ENCODE data around the gene CHD2.
"Not testable (repeated sequence)": the region's sequence is repeated elsewhere in the genome, so short reads cannot be mapped to it uniquely, and the experiment has no call there.

Gene CHD2

DNA sequence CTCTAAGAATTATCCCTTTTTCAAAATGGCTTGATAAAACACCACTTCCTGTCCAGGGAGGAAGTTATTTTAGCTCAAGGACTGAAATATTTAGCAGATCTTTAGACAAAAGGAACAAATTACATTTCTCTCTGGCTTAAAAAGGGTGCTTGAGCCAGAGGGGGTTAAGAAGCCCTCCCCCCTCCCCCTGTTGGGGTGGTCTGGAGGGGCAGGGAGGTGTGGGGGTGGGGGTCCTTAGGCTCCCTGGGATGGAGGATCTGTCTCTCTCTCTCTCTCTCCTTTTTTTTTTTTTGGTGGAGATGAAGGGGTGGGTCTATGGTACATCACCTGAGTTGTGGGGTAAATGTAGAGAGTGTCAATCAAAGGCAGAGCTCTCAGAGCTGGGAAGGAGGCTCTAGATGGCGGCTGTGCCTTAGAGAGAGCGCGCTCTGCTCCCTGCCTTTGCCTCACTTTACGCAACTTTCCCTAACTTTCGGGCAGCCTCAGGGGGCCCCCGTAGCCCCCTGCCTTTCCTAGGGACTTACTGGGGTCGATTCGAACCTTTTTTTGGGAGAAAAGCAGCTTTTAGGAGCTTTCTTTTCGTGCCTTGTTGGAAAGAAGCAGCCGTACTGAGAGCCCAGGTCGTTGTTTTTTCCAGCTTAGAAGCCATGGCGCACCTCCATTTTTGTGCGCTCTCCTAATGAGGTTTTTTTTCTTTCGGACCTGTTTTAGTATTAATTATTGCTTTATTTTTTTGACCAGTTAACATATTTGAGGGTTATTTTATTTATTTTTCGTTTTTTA, at the start of gene CHD2:
CHD2 (plus strand) TSS at position 377 of the 783 bp plus-strand sequence. CDS start 914 bp downstream, outside the sequence.
- peak; percentile 28 to 50 for DNase-seq (ENCODE audit: low read depth in 2 of 2)

DNA sequence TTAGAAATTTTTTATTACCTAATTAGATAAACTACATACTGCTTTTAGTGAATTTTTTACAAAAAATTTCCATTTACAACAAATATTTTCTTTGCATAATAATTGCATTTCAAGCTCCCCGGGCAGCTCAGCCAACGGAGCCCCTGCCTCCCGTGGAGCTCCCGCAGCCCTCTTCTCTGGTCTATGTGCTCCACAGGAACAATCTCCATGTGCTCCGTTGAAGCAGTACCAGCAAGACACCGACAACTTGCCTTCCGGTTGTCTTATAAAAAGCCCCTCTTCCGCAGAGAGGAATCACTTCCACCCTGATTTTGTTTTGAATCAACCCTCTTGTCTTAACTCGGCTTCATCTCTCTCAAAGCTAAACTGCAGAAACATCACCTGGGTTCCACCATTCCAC, 46.9 kb upstream of the CHD2 start:
- DNase-seq (ENCODE audit: low read depth in 2 of 2): no peak

DNA sequence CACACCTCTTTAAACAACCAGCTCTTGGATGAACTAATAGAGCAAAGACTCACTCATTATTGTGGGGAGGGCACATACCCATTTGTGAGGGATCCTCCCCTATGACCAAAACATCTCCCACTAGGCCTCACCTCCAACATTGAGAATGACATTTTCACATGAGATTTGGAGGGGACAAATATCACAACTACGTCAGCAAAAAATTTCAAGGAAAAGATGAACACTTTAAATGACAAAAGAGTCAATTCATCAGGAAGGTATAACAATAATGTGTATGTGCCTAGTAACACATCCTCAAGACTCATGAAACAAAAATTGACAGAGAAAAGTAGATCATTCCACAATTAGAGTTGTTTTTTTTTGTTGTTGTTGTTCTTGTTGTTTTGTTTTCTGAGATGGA, 38.4 kb upstream of the CHD2 start:
- no peak for DNase-seq (ENCODE audit: low read depth in 2 of 2)

DNA sequence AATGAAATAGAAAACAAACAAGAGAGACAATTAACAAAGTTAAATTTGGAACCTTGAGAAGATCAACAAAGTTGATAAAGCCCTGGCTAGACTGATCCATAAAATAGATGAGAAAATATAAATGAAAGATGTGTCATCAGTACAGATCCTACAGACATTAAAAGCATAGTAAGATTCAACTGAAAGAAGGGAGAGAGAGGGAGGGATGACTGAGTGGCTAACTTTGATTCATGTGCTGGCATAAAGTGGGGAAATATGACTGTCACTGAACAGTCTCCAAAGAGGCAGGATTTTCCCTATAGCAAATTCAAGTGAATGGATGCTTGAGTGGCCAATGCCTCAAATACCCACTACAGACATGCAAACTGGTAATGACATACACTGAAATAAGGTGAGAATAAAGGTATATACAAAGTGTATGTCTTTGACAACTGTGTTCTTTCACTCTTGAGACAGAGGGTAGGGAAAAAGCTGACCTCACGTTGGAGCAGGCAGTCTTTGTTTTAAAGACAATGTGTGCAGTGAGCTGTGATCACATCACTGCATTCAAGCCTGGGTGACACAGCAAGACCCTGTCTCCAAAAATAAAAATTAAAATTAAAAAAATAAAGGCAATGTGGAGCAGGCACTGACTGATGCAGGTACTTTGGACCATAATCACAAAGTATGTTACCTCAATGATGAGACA, 35.9 kb upstream of the CHD2 start:
- DNase-seq (ENCODE audit: low read depth in 2 of 2): no peak

DNA sequence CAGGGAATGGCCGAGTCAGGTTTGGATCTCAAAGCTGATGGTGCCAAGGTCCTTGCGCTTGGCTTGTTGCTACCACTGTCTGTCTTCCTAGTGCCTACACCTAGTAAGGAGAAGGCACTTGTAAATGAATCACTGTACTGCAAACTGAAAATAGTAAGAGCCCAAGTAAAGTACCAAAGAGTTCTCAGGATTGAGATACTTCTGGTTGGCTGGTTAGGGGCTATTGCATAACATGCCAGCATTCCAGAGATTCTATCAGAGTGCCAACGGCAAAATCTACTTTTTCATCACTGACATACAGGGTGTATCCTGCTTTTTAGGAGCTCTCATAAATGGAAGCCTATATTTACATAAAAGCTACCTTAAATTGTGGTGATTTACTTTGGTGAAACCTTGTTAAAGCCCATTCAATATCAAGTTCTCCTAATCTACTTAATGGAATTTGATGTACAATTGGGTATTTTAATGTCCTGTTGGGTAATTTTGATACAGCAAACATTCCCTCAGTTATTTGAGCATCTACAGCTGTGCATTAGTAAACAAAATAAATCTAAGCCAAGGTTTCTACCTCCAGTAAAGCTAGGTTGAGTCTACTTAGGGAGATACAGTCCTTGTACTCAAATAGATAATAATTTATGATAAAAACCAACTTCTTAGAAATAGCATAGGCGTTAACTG, 30.7 kb upstream of the CHD2 start:
- DNase-seq (ENCODE audit: low read depth in 2 of 2): no peak

DNA sequence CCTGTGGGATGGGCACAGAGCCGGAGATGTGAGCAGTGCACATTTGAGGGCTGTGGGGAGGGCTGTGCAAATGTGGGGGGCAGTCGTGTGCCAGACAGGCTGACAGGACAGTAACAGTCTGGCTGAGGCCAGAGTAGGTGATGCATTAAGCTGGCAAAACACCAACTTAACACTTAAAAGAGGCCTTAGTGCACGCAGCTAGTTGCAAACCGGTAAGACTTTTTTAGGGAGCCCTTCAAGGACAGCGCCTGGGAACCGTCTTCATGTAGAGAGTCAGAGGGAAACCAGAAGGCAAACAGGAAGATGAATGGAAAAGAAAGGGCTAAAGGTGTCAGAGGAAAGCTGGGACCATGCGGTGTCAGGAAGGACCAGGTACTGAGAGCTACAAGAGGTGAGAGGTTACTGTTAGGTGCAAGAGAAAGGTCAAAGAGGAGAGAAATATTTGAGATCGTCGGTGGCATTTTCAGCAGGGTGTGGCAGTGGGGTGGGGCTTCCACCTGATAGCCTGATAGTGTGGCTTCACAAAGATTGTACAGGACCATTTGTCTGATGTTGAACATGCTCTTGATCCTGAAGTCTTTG, 30.0 kb upstream of the CHD2 start:
- no peak for DNase-seq (ENCODE audit: low read depth in 2 of 2)

DNA sequence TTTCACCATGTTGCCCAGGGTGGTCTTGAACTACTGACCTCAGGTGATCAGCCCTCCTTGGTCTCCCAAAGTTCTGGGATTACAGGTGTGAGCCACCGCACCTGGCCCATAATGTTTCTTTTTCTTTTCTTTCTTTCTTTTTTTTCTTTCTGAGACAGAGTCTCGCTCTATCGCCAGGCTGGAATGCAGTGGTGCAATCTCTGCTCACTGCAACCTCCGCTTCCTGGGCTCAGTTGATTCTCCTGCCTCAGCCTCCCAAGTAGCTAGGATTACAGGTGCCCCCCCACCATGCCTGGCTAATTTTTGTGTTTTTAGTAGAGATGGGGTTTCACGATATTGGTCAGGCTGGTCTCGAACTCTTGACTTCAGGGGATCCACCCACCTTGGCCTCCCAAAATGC, 27.2 kb upstream of the CHD2 start:
- DNase-seq (ENCODE audit: low read depth in 2 of 2): not testable (repeated sequence)

DNA sequence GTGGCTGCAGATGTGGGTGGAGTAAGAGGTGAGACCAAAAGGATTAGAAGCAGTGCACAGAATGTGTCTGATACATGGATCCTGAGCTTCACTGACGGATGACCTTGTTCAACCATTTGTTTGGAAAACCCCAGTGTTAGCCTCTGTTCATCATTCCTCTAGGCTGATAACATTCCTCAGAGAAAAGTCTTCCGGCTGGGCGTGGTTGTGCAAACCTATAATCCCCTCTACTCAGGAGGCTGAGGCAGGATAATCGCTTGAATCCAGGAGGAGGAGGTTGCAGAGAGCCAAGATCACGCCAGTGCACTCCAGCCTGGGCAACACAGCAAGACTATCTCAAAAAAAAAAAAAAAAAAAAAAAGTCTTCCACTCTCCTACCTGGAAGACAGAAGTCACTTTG, 23.1 kb upstream of the CHD2 start:
- DNase-seq (ENCODE audit: low read depth in 2 of 2): no peak

DNA sequence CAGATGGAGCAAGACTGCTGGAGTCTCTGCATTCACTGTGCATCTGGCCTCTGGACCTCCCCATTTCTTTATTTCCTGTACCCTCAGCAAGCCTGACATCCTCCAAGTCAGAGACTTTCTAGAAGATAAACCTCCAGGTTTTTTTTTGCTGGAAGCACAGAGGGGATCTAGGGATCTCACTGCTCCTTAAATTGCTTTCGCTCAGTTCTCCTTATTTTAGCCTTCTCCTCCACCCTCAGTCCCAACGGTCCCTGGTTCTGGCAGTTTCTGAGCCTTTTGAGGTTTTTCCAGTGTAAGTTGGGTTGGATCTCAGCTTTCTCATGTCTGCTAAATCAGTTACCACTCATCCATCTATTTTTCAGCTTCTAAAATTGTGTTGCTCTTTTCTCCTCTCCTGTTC, 22.7 kb upstream of the CHD2 start:
- no peak for DNase-seq (ENCODE audit: low read depth in 2 of 2)

DNA sequence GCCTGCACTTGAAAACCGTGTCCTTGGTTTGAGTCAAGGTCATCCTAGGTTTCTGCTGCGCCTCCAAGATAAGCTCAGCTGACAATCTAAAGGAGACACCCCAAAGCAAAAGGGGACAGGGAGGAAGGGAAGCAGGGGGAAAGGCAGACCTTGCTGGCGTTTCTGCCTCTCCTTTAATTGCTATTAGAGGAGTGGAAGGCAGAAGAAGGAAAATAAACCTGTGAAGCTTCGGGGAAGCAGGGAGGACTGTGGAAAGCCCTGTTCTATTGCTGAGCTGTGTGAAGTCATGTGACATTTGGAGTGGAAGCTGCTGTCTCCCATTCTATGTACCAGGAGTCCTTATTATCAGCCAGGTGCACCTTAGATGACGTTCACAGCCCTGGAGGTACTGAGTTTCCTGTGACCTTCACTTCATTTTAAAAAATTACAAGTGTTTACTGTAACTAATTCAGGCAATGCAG, 21.5 kb upstream of the CHD2 start:
- no peak for DNase-seq (ENCODE audit: low read depth in 2 of 2)

DNA sequence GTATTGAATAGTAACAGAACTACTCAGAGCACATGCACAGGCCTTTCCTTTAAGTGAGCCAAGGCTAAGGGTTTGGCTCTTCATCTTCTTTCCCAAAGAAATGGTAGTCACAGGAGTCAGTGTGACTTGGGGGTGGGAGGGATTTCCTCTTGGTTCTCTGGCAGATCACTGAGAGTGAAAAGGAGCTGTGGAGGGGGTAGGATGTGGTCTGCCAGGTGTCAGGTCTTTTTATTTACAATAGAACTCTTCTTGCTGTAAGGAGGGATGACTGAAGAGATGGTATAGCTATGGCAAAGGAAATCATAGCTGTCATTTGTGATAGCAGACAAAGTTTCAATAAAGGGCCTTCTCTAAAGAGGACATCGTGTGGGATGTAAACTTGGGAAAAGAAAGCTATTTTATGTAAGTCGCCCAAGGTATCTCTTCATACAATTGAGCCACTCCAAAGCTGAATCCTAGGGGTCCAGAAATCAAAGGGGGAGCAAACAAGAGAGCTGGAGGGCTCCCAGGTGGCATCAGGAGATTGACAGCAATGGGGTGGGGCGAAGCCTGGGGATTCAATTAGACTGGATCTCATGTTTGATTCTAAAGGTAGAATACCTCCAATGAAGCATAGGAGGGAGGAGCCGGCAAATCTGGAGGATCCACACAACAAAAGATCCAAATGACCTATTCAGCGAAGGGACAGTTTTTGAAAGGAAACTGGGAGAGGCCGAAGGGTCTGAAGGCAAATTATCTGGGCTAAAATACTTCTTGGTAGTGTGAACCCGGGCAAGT, 20.0 kb upstream of the CHD2 start:
- no peak for DNase-seq (ENCODE audit: low read depth in 2 of 2)

DNA sequence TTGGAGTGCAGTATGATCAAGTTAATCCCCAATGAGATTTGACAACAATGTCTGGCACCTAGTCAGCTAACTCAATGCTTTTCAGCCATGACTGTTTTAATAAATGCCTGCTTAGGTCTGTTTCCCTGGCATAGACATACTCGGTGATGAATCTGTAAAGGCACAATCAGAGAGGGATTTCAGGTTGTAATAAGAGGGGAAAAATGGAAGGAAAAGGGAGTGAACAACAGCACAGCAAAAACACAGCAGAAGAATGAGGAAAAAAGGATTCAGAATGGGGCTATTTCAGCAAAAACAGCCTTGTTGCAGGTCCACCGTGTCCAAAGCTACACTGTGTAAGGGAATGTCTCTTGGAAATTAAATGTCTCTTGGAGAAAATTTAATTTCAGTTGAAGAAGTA, 19.3 kb upstream of the CHD2 start:
- no peak for DNase-seq (ENCODE audit: low read depth in 2 of 2)

DNA sequence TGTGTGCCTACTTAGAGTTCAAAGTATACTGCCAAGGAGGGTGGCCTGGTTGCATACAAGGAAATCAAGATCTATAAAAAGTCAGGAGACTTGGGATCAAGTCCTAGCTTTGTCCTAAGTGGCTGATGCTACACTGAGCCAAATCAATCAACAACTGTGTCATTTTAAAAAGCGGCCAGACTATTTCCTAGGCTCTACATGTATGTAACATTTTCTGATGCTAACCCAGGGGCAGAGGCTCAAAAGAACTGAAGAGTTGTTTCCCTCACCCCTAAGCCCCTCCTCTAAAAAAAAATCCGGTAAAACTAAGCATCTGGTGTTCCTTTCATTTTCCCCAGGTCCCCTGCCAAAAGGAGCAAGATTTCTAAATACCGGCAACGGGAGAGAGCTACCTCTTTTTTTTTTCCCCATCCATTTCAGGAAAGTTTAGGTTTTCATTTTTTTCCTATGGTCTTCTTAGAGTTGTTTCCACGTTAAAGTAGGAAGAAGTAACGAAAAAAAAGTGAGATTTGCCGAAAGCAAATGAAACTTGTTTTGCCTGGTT, 18.8 kb upstream of the CHD2 start:
- no peak for DNase-seq (ENCODE audit: low read depth in 2 of 2)

DNA sequence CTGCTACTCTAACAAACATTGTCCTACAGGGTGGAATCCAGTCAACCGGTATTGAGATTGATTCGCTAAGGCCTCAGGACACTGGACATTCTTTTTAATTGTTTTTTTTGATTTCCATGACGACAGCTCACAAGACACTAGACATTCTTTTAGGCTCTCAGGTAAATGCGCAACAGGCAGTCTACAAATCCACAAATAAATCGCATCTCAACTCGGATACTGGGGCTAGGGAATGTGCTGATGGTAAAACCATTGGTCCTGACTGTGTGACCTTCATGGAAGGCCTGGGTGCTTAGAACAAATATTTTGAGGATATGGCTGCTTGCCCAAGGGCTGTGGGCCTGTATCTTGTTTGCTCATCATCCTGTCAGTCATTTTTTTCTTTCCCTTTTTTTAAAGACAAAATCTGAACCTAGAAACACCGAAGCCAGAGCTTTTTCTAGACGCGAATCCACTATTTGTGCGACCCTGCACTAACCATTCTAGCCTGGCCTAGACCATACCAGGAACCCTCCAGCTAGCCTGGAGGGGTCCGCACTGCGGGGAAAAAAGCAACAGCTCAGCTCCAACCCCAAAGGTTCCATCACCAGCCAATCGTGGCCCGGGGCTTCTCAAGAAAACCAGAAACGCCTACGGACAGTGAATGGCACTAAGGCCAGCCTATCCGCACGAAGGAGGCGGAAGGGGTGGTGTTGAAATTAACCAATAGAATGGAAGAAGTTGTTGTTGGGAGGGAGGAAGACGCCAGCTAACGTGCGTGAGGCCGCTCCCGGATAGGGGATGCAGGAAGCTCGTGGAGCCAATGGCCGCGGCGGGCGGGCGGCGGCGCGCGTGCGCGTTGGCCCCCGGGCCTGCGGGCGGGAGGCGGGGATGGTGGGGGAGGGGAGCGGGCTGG, 18.1 kb upstream of the CHD2 start:
- peak; percentile 98 to 99 for DNase-seq (ENCODE audit: low read depth in 2 of 2)

DNA sequence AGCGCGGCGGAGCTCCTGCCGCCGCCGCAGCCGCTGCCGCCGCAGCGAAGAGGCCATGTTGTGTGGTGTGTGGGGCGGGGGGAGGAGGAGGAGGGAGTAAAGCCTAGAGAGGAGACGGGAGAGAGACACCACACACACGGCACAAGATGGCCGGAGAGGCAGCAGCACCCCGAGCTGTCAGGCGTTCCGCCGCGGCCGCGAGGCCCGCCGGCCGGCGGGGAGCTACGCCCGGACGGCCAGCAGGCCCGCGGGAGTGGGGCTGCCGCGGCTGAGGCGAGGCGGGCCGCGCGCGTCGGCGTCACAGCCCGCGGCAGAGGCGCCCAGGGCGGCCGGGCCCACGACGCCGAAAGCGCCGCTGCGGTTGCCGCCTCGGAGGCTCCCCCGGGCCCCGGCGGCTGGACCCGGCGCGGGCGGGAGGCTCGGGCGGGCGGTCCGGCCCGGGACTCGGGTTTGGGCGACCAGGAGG, 17.4 kb upstream of the CHD2 start:
- DNase-seq (ENCODE audit: low read depth in 2 of 2): no peak

DNA sequence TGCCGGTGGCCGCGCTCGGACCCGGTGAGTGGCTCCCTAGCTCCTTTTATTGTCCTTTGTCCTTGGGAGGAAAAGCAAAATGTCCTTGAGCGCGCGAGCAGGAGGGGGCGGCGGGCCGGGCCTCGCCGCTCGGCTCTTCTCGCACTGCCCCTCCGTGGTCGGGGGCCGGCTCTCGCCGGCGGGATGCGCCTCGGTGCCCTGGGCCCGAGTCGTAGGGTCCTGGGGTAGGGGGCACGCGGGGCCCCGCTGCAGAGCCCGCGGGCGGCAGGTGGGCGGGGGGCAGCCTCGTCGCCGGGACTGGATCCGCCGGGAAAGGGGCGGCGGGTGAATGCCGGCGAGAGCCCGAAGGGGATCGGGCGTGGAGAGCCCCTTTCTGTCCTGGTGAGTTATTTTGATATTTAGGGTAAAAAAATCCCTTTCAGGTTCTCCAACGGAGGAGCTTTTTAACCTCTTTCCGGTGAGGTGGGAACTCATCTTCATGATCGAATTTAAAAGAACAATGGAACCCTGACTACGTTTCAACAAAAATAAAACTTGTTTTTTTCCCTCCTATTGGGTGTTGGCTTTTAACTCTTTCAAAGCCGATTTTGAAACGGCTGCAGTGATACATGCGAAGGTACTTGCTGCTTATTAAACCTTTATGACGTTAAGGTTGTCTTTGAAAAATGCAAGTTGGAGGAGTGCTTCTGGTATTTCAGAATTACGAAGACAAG, 16.8 kb upstream of the CHD2 start:
- no peak for DNase-seq (ENCODE audit: low read depth in 2 of 2)

DNA sequence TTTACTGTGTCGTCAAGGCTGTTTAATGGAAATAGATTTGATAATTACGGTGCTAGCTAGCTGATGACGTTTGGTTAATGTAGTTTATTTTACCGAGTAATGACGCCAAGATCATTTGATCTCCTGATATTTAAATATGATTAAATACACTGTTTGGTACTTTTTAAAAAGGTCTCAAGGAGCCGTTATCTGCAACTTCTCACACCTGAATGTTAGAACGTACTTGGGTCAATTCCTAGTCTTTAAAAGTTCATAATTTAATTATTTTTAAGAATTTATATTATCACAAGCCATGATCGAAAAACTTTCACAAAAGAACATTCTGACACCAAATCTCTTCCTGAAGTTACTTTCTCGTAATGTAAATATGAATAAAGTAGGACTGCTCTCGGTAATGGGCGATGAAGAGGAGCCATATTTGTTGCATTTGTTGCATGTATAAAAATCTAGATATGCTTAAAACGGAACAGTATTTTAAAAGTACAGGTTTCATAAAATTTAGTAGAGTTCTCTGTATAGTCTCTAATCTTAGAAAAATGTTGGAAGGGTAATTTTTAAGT, 16.2 kb upstream of the CHD2 start:
- no peak for DNase-seq (ENCODE audit: low read depth in 2 of 2)

DNA sequence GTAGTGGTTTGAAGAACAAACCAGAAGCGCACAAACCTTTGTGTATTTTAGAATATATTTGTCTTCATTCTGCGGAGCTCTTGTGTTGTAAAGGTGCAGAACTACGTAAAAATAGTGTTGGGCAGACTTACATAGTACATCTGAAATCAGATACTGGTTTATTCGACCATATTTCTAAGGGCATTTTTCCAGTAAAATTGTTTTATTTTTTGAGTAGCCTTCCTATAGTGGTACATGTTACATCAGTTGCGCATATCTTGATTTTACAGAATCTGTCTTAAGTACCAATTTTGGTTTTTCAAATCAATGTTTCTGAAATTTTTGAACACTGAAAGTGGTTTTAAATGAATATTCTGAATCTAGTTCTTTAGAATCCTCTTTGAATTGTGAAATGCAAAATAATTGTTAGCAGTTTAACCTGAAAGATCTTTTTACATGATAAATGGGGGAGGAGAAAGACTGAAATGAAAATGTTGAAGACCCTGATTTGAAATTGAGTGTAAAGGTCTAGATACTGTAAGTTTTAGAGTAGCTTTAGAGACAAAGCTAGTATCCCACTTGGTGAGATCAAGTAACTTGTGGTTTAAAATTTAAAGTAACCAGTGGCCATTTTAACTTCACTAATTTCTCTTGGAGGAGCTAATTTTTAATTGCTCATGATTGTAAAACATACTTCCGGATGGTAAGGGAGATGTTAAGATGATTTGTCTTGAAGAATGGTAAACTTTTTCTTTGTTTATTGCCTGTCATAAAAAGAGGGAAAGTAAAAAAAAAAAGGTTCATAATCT, 15.5 kb upstream of the CHD2 start:
- DNase-seq (ENCODE audit: low read depth in 2 of 2): no peak
